HG03558 (cell line): ENCODE results near the gene JARID2.

ENCODE experiments used
- ATAC-seq: cut with Tn5 transposase; IDR thresholded peaks from one replicate; pipeline ENCODE4 v1.9.1; 2021; ENCODE audit warnings: moderate number of reproducible peaks; ENCODE audit not compliant: unreplicated experiment; ENCODE audit errors: extremely low read depth

JARID2 gene

GRCh38 chr6:15246666-15247499 is 1.0 kb downstream of the JARID2 start:
- no peak for ATAC-seq

- no peak for ATAC-seq
Observed at GRCh38 chr6:15247500-15248450, 1.9 kb downstream of the JARID2 start.

GRCh38 chr6:15248451-15249370 is 2.8 kb downstream of the JARID2 start:
- no peak for ATAC-seq

DNA sequence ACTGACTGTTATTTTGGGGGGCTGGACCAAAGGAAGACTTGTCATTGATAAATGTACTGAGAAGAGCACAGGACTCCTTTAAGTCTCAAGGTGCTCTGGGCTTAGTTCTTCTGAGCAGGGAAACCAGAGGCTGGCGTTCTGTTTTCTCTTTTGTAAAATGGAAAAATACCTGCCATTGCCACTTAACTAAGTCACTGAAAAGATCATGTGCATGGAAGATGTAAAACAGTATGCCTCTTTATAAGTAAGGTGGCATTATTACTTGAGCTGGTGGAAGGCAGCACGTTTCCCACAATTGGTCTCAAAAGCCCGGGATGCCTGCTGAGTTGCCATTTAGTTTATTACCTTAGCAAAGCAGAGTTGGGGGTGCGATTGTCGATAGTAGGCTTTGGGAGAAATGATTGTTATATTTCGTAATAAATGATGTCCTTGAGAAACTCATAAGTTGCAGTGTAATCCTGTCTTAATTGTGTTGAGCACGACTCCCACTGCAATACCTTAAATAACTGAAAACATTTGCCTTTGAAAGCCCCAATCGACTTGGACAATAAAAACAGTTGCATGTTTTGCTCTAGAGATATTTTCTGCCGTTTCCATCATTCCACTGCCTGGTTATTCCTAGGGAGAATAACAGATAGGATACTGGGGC is 3.6 kb downstream of the JARID2 start:
- no peak for ATAC-seq

DNA sequence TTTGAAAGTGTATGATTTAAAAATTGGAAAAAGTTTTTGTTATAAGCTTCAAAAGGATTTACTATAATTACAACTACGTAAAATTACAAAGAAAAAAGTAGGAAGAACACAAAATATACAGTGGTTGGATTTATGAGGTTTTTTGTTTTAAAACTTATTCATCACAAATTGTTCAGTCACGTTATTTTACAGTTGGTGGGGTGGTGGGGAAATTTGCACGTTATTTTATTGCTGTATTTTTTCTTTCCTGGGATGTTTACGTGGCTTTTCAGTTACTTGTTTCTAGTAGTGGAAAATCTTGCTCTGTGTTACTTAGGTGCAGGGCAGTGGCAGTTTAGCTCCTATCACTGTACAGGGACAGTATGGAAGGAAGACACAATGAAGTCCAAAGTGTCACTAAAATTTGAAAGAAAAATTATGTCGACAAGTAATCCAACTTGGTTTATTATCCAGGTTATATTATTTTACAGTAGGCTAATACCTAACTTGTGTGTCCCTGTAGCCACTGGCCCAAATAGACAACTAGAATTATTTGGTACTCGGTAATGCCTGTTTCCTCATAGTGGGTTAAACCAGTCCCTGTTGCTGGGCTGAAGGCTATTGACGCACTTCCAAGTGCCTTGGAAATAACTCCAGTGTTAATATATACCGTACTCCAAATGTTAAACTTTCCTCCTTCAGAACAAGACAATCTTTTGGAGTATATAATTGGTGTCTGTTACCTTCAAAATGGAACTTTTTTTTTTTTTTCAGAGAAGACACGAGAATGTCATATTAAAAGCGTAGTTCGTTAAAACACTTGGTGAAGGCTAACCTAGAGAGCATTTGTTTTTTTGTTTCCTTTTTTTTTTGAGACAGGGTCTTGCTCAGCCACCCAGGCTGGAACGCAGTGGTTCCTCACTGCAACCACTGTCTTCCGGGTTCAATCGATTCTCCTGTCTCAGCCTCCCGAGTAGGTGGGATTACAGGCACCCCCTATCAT is 4.6 kb downstream of the JARID2 start:
- no peak for ATAC-seq

GRCh38 chr6:15252195-15252594 is 6.3 kb downstream of the JARID2 start:
- no peak for ATAC-seq

DNA sequence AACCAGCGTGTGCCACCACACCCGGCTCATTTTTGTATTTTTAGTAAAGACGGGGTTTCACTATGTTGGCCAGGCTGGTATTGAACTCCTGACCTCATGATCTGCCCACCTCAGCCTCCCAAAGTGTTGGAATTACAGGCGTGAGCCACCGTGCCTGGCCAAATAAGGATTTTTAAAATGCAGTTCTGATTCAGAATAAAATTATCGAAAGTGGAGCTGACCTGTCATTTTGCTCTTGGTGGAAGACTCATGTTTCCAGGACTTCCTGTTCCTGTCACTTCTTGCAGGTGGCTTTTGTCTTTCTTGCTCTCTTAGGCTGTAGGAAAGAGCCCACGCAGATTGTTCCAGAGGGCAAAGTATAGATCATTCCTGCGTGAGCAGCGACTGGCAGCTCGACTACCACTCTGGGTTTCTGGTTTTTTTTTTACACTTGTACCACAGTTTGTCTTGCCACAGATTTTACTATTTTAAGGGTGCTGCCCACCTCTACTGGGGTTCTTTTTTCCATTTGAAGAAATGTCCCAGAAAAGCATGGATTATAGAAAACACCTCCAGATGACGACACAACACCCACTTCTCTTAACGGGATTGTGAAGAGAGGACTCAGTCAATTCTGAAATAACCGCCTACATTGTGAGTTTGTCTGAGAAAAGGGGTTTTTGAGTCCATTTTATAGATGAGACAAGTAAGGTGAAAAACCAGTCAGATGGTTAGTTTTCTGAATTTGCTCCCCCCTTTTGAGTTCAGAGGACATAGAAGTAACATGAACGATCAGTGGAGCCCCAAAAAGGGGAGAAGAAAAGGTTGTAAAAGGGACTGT is 7.5 kb downstream of the JARID2 start:
- no peak for ATAC-seq

- ATAC-seq: no peak
Observed at GRCh38 chr6:15254070-15254975, 8.5 kb downstream of the JARID2 start.

GRCh38 chr6:15255481-15255880 is 9.6 kb downstream of the JARID2 start:
- peak; percentile 43 for ATAC-seq

DNA sequence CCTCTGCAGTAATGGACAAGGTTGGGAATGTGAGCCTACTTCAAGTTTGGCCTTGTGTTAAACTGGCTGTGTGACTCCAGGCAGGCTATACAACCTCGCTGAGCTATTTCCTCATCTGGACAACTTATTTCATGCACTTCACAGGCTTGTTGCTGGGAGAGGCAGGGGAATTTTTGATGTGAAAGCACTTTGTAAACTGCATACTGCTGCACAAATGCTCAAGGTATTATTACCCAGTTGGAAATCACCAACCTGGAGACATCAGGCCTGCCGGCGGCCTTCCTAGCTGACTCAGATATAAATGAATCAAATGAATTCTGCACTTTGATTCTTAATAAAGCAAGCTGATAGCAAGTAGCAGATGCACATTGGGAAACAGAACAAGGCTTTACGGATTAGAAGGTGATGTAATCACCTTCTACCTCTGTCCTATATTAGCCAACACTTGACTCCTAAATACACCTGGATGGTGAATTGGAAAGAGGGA is 10.1 kb downstream of the JARID2 start:
- ATAC-seq: no peak

DNA sequence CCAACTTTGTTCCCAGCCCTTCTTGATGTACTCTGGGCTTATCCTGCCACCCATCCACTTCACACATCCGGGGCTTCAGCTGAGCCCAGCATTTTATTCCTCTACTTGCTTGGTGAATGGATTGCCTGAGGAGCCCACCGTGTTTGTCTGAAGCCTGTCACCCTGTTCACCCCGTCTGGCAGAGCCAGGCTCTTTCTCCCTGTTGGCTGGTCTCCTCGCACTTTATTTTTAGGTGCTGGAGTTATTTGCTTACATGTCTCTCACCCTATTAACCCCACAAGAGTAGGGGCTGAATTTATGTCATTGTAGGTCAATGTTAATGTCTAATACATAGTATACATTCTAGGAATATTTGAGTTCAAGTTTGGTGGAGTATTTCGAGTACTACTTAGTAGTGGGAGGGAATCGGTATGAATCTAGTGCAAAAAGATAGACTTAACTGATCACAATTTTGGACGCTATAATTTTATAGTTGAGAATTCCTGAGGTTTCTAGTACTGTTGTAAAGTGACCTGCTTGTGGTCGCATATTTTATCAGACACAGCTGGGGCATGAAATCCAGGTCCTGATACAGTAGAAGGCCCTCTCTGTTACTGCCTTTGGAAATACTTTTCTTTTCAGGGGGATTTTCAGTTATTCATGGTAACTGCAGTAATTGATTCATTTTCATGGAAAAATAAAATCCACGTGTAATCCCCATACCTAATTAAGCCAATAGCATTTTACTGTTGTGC is 10.8 kb downstream of the JARID2 start:
- no peak for ATAC-seq

DNA sequence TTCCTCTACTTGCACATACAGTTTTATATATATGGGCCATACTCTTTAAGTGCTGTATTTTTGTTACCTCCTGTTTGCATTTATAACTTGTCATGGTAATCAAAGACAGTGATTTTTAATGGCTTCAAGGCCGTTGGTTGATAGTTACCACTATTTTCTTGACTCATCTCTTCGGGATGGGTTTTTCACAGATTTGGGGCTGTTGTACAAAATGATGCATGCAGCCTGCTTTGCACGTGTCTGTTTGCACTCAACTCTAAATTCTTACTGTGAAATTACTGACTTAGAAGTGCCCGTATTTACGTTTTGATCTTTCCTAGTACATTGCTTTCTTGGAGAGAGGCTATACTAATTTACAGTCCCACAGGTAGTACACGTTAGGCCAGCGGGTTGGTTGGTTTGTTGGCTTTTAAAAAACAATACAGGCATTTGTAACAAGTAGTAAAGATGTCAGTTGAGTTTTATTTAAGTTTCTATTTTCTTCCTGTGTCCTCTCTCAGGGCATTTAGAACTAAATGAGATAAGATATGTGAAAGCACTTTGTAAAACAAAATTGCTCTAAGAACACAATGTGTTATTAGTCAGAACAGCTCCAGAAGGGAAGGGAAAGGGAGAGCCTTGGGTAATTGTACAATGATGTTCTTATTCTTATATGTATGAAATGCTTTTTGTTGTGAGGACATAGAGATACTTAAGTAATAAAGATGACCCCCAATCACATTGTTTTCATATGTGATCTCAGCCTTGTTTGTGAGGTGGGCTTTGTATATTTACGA is 11.7 kb downstream of the JARID2 start:
- ATAC-seq: no peak

- no peak for ATAC-seq
Observed at GRCh38 chr6:15259766-15260098, 13.9 kb downstream of the JARID2 start.

GRCh38 chr6:15260099-15260821 is 14.4 kb downstream of the JARID2 start:
- no peak for ATAC-seq
